ENCODE results near the gene ATP8B4.

DNA sequence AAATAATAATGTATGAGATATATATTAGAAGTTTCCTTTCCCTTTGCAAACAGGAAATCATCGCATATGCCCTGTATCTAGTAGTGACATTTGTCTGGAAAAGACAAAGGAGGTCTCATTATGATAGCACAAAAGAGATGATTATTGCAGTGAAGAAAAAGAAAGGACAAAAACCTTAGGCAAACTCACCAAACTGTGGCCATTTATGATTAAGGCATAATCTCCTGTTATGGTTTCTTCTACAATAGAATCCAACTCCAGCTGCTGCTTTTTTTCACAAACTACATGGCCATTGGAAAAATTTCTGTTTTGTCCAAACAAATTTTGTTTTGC is 218.2 kb downstream of the ATP8B4 start:
- TF ChIP-seq, protein P1, sequence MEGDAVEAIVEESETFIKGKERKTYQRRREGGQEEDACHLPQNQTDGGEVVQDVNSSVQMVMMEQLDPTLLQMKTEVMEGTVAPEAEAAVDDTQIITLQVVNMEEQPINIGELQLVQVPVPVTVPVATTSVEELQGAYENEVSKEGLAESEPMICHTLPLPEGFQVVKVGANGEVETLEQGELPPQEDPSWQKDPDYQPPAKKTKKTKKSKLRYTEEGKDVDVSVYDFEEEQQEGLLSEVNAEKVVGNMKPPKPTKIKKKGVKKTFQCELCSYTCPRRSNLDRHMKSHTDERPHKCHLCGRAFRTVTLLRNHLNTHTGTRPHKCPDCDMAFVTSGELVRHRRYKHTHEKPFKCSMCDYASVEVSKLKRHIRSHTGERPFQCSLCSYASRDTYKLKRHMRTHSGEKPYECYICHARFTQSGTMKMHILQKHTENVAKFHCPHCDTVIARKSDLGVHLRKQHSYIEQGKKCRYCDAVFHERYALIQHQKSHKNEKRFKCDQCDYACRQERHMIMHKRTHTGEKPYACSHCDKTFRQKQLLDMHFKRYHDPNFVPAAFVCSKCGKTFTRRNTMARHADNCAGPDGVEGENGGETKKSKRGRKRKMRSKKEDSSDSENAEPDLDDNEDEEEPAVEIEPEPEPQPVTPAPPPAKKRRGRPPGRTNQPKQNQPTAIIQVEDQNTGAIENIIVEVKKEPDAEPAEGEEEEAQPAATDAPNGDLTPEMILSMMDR (IDR thresholded peaks at IDR 0.05) = no peak
- TF ChIP-seq POLR2A (IDR thresholded peaks at IDR 0.05) = no peak

Measured in sigmoid colon (tissue), 3 donors.